Esophagus squamous epithelium (tissue), 4 donors: ENCODE results near the gene LIMK1.

Experiments used
- CTCF ChIP-seq, 6 experiments: fragments of 450-650 bp in 4 of 6; fragments of 200-600 bp in 2 of 6; sonication (generic) in 2 of 6; IDR thresholded peaks; one replicate each; pipeline ENCODE4 v1.5.1; 2016 to 2019; ENCODE audit warnings: antibody characterized with exemption in 6 of 6, mild to moderate bottlenecking in 4 of 6, moderate library complexity in 4 of 6
- POLR2A ChIP-seq, 4 donors: fragments of 450-650 bp; IDR thresholded peaks; one replicate each; pipeline ENCODE4 v1.6.1; 2017; ENCODE audit warnings: antibody characterized with exemption in 4 of 4, mild to moderate bottlenecking in 4 of 4, moderate library complexity in 3 of 4

- TF ChIP-seq POLR2A (IDR thresholded peaks at IDR 0.05) = no peak
- no peak for TF ChIP-seq CTCF (IDR thresholded peaks at IDR 0.05)
These were observed 24.6 kb upstream of the LIMK1 start for GRCh38 chr7:74059037-74059436.
